PC-3 (cell line): Measurements from ENCODE around the gene GRIN2A. TPM values are rescaled to one million over a fixed set of nuclear protein-coding genes. Genes with fewer than 3 reads are reported as not detected.

ENCODE experiments used
- ATAC-seq: fragments of 200-7000 bp; cut with Tn5 transposase; 2 replicates; pipeline ENCODE4 v1.9.1; 2020; ENCODE audit warnings: mild to moderate bottlenecking, moderate library complexity
- BruUV-seq: library from RNA; stranded (reverse); fragments of 400-500 nt; replicated peaks from 2 replicates; lab custom pipeline; 2021; lab: Mats Ljungman, UMichigan
- CTCF ChIA-PET: fragments of 300-600 bp; sonication (Branson Sonifier 250); formaldehyde crosslinking; loops from one replicate; lab custom pipeline; 2022; ENCODE audit warnings: antibody characterized with exemption; lab: Charles Lee
- POLR2A ChIA-PET: fragments of 300-600 bp; sonication (Branson Sonifier 250); formaldehyde crosslinking; loops from one replicate; lab custom pipeline; 2022; ENCODE audit warnings: antibody characterized with exemption; ENCODE audit not compliant: unreplicated experiment; lab: Charles Lee
- DNase-seq: peaks from one replicate; pipeline ENCODE4 v3.0.0-alpha.2; 2015
- H2AFZ ChIP-seq: fragments of 300-600 bp; sonication (generic); 2 replicates; pipeline ENCODE4 v1.6.0; 2016; ENCODE audit warnings: antibody characterized with exemption, low read length
- H3F3A ChIP-seq: fragments of 300-600 bp; sonication (generic); one replicate; pipeline ENCODE4 v1.6.0; 2017; ENCODE audit warnings: antibody characterized with exemption, low read length, control low read depth, mild to moderate bottlenecking; ENCODE audit not compliant: unreplicated experiment
- H3K27ac ChIP-seq: fragments of 300-600 bp; sonication (generic); 2 replicates; pipeline ENCODE4 v1.5.1; 2016; ENCODE audit warnings: mild to moderate bottlenecking, low read length
- H3K27me3 ChIP-seq: fragments of 300-600 bp; sonication (generic); 2 replicates; pipeline ENCODE4 v1.6.1; 2016; ENCODE audit warnings: low read length, mixed read lengths
- H3K36me3 ChIP-seq: fragments of 300-600 bp; sonication (generic); 2 replicates; pipeline ENCODE4 v1.6.1; 2016; ENCODE audit warnings: low read depth, mixed run types, low read length, mixed read lengths
- H3K4me1 ChIP-seq: fragments of 300-600 bp; sonication (generic); 2 replicates; pipeline ENCODE4 v1.5.1; 2016; ENCODE audit warnings: low read length; ENCODE audit not compliant: insufficient read depth
- H3K4me2 ChIP-seq: fragments of 300-600 bp; sonication (generic); 2 replicates; pipeline ENCODE4 v1.6.0; 2016; ENCODE audit warnings: low read length
- H3K4me3 ChIP-seq: fragments of 300-600 bp; sonication (generic); 2 replicates; pipeline ENCODE4 v1.5.1; 2016; ENCODE audit warnings: mild to moderate bottlenecking, low read length, mixed read lengths
- H3K79me2 ChIP-seq: fragments of 300-600 bp; sonication (generic); 2 replicates; pipeline ENCODE4 v1.6.1; 2017; ENCODE audit warnings: low read length, mixed read lengths
- H3K9ac ChIP-seq: fragments of 300-600 bp; sonication (generic); 2 replicates; pipeline ENCODE4 v1.6.0; 2016; ENCODE audit warnings: mild to moderate bottlenecking, low read length
- H3K9me2 ChIP-seq: fragments of 300-600 bp; sonication (generic); replicated peaks from 2 replicates; pipeline ENCODE4 v1.6.1; 2016; ENCODE audit warnings: mixed run types, low read length, mixed read lengths
- H3K9me3 ChIP-seq: fragments of 300-600 bp; sonication (generic); 2 replicates; pipeline ENCODE4 v1.6.1; 2016; ENCODE audit warnings: low read length, mixed read lengths
- H4K20me1 ChIP-seq: fragments of 300-600 bp; sonication (generic); 2 replicates; pipeline ENCODE4 v1.6.1; 2016; ENCODE audit warnings: low read length, mixed read lengths
- EZH2 ChIP-seq: fragments of 300-600 bp; sonication (generic); IDR thresholded peaks from one replicate; pipeline ENCODE4 v1.6.1; 2017; ENCODE audit warnings: antibody characterized with exemption, mild to moderate bottlenecking, low read length; ENCODE audit not compliant: unreplicated experiment
- EZH2phosphoT487 ChIP-seq: fragments of 300-600 bp; sonication (generic); IDR thresholded peaks from 2 replicates; pipeline ENCODE4 v1.6.1; 2018; ENCODE audit warnings: mild to moderate bottlenecking, antibody characterized with exemption, low read length, borderline replicate concordance
- intact Hi-C: fragments of 100-400 bp; cut with micrococcal nuclease; formaldehyde crosslinking; loops from 2 replicates; pipeline ENCODE4 v1.9.0; 2023
- total RNA-seq: library from RNA; depleted of rRNA; stranded (reverse); fragments of >200 nt; gene quantifications from 2 replicates; pipeline ENCODE4 v1.2.3, GENCODE V29; 2014
- TF ChIP-seq, protein P1 (sequence below): fragments of 300-600 bp; sonication (generic); conservative IDR thresholded peaks from 2 replicates; pipeline ENCODE4 v1.5.1; 2017; ENCODE audit warnings: antibody characterized with exemption, low read depth, mild to moderate bottlenecking, low read length

GRIN2A gene
- total RNA-seq, 1 experiment from 2014 or later: 0.04 TPM

GRCh38 chr16:9808210-9808609 lies 374.0 kb downstream of the GRIN2A start:
- no peak for ATAC-seq
- Histone ChIP-seq H2AFZ (no peak overlapping the region), H3K9ac (no peak overlapping the region), H3K9me3 (no peaks in the 10 kb centered on the region), H3K79me2 (no peaks in the 10 kb centered on the region), H3K36me3 (no peaks in the 10 kb centered on the region), H3F3A (no peaks in the 10 kb centered on the region), H3K27me3 (peaks cover 15% of the 10 kb centered on the region), H3K27ac (no peak overlapping the region), H3K4me2 (no peak overlapping the region), H4K20me1 (no peaks in the 10 kb centered on the region), H3K4me3 (no peak overlapping the region), H3K9me2 (no peaks in the 10 kb centered on the region), H3K4me1 (no peaks in the 10 kb centered on the region)
- DNase-seq: no peak
- intact Hi-C loops: no loop called here
- CTCF ChIA-PET: no interaction called here
- POLR2A ChIA-PET: no interaction called here
- BruUV-seq: no TSS peak
- TF ChIP-seq EZH2phosphoT487 (no peak), EZH2 (no peak)
- TF ChIP-seq, protein P1, sequence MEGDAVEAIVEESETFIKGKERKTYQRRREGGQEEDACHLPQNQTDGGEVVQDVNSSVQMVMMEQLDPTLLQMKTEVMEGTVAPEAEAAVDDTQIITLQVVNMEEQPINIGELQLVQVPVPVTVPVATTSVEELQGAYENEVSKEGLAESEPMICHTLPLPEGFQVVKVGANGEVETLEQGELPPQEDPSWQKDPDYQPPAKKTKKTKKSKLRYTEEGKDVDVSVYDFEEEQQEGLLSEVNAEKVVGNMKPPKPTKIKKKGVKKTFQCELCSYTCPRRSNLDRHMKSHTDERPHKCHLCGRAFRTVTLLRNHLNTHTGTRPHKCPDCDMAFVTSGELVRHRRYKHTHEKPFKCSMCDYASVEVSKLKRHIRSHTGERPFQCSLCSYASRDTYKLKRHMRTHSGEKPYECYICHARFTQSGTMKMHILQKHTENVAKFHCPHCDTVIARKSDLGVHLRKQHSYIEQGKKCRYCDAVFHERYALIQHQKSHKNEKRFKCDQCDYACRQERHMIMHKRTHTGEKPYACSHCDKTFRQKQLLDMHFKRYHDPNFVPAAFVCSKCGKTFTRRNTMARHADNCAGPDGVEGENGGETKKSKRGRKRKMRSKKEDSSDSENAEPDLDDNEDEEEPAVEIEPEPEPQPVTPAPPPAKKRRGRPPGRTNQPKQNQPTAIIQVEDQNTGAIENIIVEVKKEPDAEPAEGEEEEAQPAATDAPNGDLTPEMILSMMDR: no peak

DNA sequence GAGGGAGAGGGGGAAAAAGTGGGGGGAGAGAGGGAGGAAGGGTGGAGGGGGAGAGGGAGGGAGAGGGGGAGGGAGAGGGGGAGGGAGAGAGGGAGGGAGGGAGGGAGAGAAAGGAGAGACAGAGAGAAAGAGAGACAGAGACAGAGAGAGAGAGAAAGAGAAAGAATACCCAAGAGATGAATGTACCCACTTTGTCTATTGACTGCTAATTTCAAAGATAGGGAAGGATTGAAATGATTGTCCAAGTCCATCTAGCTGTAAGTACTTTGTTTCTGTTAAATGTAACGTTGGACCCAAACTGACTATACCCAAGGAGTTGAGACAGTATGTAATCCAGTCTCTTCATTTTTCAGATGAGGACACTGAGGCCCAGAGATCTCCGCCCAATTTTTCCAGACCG lies 374.9 kb downstream of the GRIN2A start:
- Histone ChIP-seq H3K9me3 (no peaks in the 10 kb centered on the region), H3K27ac (no peak overlapping the region), H2AFZ (no peak overlapping the region), H4K20me1 (no peaks in the 10 kb centered on the region), H3K27me3 (peaks cover 9% of the 10 kb centered on the region; the same call in 1 of the 2 replicates), H3K79me2 (no peaks in the 10 kb centered on the region), H3K4me1 (no peaks in the 10 kb centered on the region), H3K9me2 (no peaks in the 10 kb centered on the region), H3F3A (no peaks in the 10 kb centered on the region), H3K4me3 (no peak overlapping the region), H3K36me3 (no peaks in the 10 kb centered on the region), H3K4me2 (no peak overlapping the region), H3K9ac (no peak overlapping the region)
- TF ChIP-seq, protein P1: no peak
- TF ChIP-seq EZH2 (no peak), EZH2phosphoT487 (no peak)
- intact Hi-C loops: no loop called here
- ATAC-seq: no peak
- ChIA-PET POLR2A (no interaction called here), CTCF (no interaction called here)
- no peak for DNase-seq
- BruUV-seq: no TSS peak

GRCh38 chr16:9805109-9805508 lies 377.1 kb downstream of the GRIN2A start:
- ATAC-seq (no peak), DNase-seq (no peak)
- no peaks in the 10 kb centered on the region for H3K36me3 ChIP-seq
- no peaks in the 10 kb centered on the region for H3K4me1 ChIP-seq
- intact Hi-C loops: no loop called here
- TF ChIP-seq, protein P1: no peak
- TF ChIP-seq EZH2phosphoT487 (no peak), EZH2 (no peak)
- H3K9ac ChIP-seq: no peak overlapping the region
- H3K27ac ChIP-seq: no peak overlapping the region
- no TSS peak for BruUV-seq
- H3K79me2 ChIP-seq: no peaks in the 10 kb centered on the region
- peaks cover 9% of the 10 kb centered on the region; the same call in 1 of the 2 replicates for H3K27me3 ChIP-seq
- H4K20me1 ChIP-seq: no peaks in the 10 kb centered on the region
- no peak overlapping the region for H3K4me2 ChIP-seq
- H3K4me3 ChIP-seq: no peak overlapping the region
- ChIA-PET POLR2A (no interaction called here), CTCF (no interaction called here)
- no peaks in the 10 kb centered on the region for H3K9me2 ChIP-seq
- no peaks in the 10 kb centered on the region for H3F3A ChIP-seq
- no peaks in the 10 kb centered on the region for H3K9me3 ChIP-seq
- H2AFZ ChIP-seq: no peak overlapping the region
